Effector memory CD4-positive, alpha-beta T cell (primary cell): ENCODE data around the gene CLMN.

Experiments used
- DNase-seq, 3 donors: peaks; one replicate each; pipeline ENCODE4 v3.0.0-alpha.2; 2020
- H3K27ac ChIP-seq: 2 replicates; pipeline ENCODE4 v1.7.0; 2013; ENCODE audit warnings: mild to moderate bottlenecking, low read length, moderate library complexity; ENCODE audit not compliant: insufficient read depth, poor library complexity, severe bottlenecking
- H3K27me3 ChIP-seq: replicated peaks from 2 replicates; pipeline ENCODE4 v1.7.0; 2013; ENCODE audit warnings: mild to moderate bottlenecking, low read length; ENCODE audit not compliant: insufficient read depth, control insufficient read depth, poor library complexity, severe bottlenecking
- H3K36me3 ChIP-seq: 2 replicates; pipeline ENCODE4 v1.7.0; 2013; ENCODE audit warnings: mild to moderate bottlenecking, low read length, moderate library complexity; ENCODE audit not compliant: control insufficient read depth, insufficient read depth
- H3K4me1 ChIP-seq: 2 replicates; pipeline ENCODE4 v1.7.0; 2013; ENCODE audit warnings: low read length, mild to moderate bottlenecking; ENCODE audit not compliant: control insufficient read depth, insufficient read depth, poor library complexity, severe bottlenecking
- H3K4me3 ChIP-seq: 2 replicates; pipeline ENCODE4 v1.7.0; 2013; ENCODE audit warnings: low read length, low read depth, mild to moderate bottlenecking; ENCODE audit not compliant: insufficient read depth, poor library complexity, severe bottlenecking
- H3K9me3 ChIP-seq: 2 replicates; pipeline ENCODE4 v1.7.0; 2013; ENCODE audit warnings: mild to moderate bottlenecking, low read length, moderate library complexity; ENCODE audit not compliant: control insufficient read depth

Gene CLMN

GRCh38 chr14:95222870-95223398, 96.8 kb downstream of the CLMN start:
- DNase-seq: no peak
- Histone ChIP-seq H3K4me1 (no peaks in the 10 kb centered on the region), H3K27me3 (no peaks in the 10 kb centered on the region), H3K36me3 (no peaks in the 10 kb centered on the region), H3K27ac (no peak overlapping the region), H3K9me3 (no peaks in the 10 kb centered on the region), H3K4me3 (no peak overlapping the region)

GRCh38 chr14:95222151-95222631, 97.5 kb downstream of the CLMN start:
- Histone ChIP-seq H3K4me3 (no peak overlapping the region), H3K27me3 (no peaks in the 10 kb centered on the region), H3K9me3 (no peaks in the 10 kb centered on the region), H3K4me1 (no peaks in the 10 kb centered on the region), H3K36me3 (no peaks in the 10 kb centered on the region), H3K27ac (no peak overlapping the region)
- DNase-seq: no peak

- no peaks in the 10 kb centered on the region for H3K4me1 ChIP-seq
- H3K9me3 ChIP-seq: no peaks in the 10 kb centered on the region
- H3K36me3 ChIP-seq: no peaks in the 10 kb centered on the region
- H3K27ac ChIP-seq: no peak overlapping the region
- no peak for DNase-seq
- no peak overlapping the region for H3K4me3 ChIP-seq
- no peaks in the 10 kb centered on the region for H3K27me3 ChIP-seq
Observed at GRCh38 chr14:95221531-95221930, 98.2 kb downstream of the CLMN start.

GRCh38 chr14:95220663-95221231, 99.0 kb downstream of the CLMN start:
- no peak for DNase-seq
- Histone ChIP-seq H3K36me3 (no peaks in the 10 kb centered on the region), H3K27me3 (no peaks in the 10 kb centered on the region), H3K27ac (no peak overlapping the region), H3K4me1 (no peaks in the 10 kb centered on the region), H3K4me3 (no peak overlapping the region), H3K9me3 (no peaks in the 10 kb centered on the region)

GRCh38 chr14:95218472-95219193, 101.1 kb downstream of the CLMN start:
- Histone ChIP-seq H3K4me1 (no peaks in the 10 kb centered on the region), H3K36me3 (no peaks in the 10 kb centered on the region), H3K27me3 (no peaks in the 10 kb centered on the region), H3K4me3 (no peak overlapping the region), H3K27ac (no peak overlapping the region), H3K9me3 (no peaks in the 10 kb centered on the region)
- DNase-seq: no peak

- Histone ChIP-seq H3K27me3 (no peaks in the 10 kb centered on the region), H3K4me1 (no peaks in the 10 kb centered on the region), H3K27ac (no peak overlapping the region), H3K4me3 (no peak overlapping the region), H3K9me3 (no peaks in the 10 kb centered on the region), H3K36me3 (no peaks in the 10 kb centered on the region)
- DNase-seq: no peak
Observed at GRCh38 chr14:95218006-95218405, 101.7 kb downstream of the CLMN start.

- Histone ChIP-seq H3K36me3 (no peaks in the 10 kb centered on the region), H3K27me3 (no peaks in the 10 kb centered on the region), H3K9me3 (no peaks in the 10 kb centered on the region), H3K4me1 (no peaks in the 10 kb centered on the region), H3K27ac (no peak overlapping the region), H3K4me3 (no peak overlapping the region)
- no peak for DNase-seq
Observed at GRCh38 chr14:95217391-95217900, 102.3 kb downstream of the CLMN start.

- Histone ChIP-seq H3K9me3 (no peaks in the 10 kb centered on the region), H3K27ac (no peak overlapping the region), H3K27me3 (no peaks in the 10 kb centered on the region), H3K4me3 (no peak overlapping the region), H3K36me3 (no peaks in the 10 kb centered on the region), H3K4me1 (no peaks in the 10 kb centered on the region)
- DNase-seq: no peak
Observed at GRCh38 chr14:95216008-95216407, 103.7 kb downstream of the CLMN start.

- H3K9me3 ChIP-seq: no peaks in the 10 kb centered on the region
- no peak overlapping the region for H3K4me3 ChIP-seq
- no peak overlapping the region for H3K27ac ChIP-seq
- no peaks in the 10 kb centered on the region for H3K4me1 ChIP-seq
- H3K27me3 ChIP-seq: no peaks in the 10 kb centered on the region
- no peaks in the 10 kb centered on the region for H3K36me3 ChIP-seq
- no peak for DNase-seq
Observed at GRCh38 chr14:95215094-95215725, 104.5 kb downstream of the CLMN start.

- Histone ChIP-seq H3K4me3 (no peak overlapping the region), H3K4me1 (no peaks in the 10 kb centered on the region), H3K27ac (no peak overlapping the region), H3K27me3 (no peaks in the 10 kb centered on the region), H3K36me3 (no peaks in the 10 kb centered on the region), H3K9me3 (no peaks in the 10 kb centered on the region)
- DNase-seq: no peak
Observed at GRCh38 chr14:95213774-95214173, 105.9 kb downstream of the CLMN start.
